Amniotic epithelial cell (primary cell): ENCODE data around the gene FERMT1.
"Not testable (repeated sequence)": the region's sequence is repeated elsewhere in the genome, so short reads cannot be mapped to it uniquely, and the experiment has no call there.

Experiments
- DNase-seq: peaks from one replicate; pipeline ENCODE4 v3.0.0-alpha.2; 2010; ENCODE audit warnings: low read depth

The FERMT1 gene

DNA sequence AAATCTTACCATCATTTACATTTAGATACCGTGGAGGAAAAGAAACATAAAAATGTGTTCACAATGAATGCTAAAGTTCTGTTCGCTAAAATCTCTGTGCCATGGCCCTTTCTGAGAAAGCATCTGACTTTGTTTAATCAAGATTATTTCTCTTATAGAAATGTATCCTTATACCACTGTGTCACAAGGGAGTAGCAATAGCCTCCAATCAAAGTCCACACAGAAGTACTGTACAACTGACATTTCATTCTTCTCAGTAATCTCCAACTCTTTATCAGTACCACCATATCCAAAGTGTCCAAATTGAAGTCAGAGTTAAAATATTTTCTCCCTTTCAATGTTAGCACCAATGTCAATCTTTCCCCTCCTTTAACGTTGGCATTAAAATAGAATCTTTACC lies 6.1 kb downstream of the FERMT1 start:
- DNase-seq = no peak

DNA sequence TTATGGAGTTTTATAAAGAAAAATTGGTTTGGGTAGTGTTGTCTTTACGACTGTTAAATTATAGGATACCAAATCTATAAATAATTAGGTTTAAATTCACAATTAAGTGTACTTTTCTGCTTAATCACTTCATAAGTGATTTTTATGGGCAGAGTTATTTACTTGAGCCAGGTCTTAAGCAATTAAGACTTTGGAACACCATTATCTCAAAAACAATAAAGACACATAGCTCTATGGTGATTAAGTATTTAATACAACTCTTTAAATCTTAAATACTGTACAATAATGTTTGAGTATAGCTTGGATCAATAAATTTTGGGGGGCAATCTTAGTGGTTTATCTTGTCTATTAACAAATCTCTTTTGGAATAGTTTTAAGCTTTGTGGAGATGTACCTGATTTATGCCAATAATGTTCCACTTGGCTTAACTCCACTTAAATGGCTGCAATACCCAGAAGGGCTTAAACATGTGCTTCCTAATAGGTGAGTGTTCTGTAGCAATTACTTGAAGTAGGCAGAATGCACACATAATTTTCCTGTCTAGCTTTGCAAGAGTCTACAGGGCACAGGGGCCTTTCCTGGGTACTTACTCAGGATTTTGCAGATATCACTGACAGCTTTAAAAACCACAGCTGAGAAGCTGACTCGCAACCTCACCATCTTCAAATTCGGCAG lies 7.5 kb downstream of the FERMT1 start:
- DNase-seq = peak; percentile 41

DNA sequence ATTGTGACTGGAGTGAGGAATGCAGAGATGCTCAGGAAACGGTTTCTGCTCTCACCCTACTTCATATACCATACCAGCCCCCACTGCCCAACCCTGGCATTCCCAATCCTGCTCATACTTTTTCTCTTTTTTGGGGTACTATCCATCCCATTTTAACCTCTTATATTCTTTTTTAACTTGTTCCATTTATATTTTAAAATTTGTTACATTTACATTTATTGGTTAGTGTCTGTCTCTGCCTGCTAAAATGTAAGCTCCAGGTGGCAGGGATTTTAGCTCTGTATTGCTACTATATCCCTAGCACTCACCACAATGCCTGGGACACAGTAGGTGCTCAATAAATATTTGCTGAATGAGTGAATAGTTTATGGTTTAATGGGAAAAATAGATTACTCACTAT lies 8.1 kb downstream of the FERMT1 start:
- DNase-seq = no peak

DNA sequence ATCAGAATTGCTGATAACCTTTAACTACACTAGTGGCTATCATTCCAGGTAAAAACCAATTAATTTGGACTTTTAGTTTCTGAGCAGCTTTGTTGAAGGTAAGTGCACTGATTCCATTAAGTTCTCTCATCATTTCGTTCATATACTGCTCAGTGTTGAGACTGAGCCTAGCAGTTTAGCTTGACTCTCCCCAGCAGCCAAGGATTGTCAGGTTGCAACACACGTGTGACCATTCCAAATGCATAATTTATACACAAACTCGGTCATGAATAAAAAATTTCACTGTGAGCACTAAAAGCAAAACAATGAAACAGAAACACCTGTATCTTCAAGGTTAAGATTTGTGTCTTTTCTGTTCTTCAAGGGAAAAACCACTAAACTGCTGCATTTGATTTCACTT lies 8.9 kb downstream of the FERMT1 start:
- DNase-seq = no peak

DNA sequence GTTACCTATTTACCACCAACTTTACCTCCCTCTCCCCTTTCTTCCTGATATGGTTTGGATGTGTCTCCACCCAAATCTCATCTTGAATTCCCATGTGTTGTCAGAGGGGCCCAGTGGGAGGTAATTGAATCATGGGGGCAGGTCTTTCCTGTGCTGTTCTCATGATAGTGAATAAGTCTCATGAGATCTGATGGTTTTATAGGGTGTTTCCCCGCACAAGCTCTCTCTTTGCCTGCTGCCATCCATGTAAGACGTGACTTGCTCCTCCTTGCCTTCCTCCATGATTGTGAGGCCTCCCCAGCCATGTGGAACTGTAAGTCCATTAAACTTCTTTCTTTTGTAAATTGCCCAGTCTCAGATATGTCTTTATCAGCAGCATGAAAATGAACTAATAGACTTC lies 9.9 kb downstream of the FERMT1 start:
- DNase-seq = not testable (repeated sequence)

DNA sequence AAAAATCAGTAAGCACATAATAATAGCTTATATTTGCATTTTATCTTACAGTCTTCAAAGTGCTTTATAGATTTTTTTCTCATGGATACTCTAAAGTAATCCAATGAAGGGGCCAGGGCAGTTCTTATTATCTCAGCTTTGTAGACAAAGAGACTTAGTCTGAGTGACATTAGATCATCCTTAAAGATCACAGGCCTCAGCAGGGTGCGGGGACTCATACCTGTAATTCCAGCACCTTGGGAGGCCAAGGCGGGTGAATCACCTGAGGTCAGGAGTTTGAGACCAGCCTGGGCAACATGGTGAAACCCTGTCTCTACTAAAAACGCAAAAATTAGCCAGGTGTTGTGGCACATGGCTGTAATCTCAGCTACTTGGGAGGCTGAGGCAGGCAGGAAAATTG lies 14.5 kb downstream of the FERMT1 start:
- no peak for DNase-seq

DNA sequence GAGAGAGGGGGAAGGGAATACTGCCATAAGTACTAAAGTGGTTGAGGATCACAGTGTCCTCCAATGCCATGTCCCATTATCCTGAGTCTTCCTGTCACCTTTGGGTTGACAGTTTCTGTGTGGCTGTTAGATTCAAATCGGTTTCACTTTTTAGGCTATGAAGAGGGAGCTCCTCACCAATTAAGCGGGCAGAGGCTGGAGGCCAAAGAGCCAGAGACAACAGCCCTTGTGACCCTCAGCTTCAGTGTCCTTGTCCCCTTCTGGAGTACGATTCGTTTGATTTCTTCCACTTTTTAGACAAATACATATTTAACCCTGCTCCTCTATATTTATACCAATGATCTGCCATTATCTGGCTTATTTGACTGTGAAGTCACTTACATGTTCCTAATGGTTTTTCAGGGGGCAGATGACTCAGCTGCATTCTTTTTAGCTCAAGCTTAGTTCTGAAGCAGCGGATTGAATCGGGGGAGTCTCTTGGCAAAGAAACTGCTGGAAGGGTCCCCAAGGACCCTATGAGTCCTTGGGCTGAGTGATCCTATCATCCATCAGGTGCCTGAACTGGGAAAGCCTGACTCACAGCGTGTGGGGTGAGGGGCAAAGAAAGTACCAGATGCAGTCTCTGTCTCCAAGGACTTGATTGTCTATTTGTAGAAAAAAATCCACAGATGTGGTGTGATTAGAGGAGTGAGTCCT lies 18.2 kb downstream of the FERMT1 start:
- DNase-seq = peak; percentile 39

DNA sequence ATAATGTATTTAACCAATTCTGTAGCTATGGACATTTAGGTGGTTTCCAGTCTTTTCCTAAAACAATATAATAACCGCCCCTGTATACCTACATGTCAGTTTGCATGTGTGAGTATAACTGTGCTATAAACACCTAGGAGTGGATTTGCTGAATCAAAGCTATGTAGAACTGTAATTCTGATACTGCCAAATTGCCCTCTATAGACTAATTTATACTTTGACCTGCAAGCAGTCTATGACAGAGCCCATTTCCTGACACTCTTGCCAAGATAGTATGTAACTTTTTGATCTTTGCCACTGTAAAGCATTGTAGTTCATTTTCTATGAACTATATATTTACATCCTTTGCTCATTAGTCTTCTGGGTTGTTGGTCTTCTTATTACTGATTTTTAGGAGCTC lies 19.5 kb downstream of the FERMT1 start:
- no peak for DNase-seq

DNA sequence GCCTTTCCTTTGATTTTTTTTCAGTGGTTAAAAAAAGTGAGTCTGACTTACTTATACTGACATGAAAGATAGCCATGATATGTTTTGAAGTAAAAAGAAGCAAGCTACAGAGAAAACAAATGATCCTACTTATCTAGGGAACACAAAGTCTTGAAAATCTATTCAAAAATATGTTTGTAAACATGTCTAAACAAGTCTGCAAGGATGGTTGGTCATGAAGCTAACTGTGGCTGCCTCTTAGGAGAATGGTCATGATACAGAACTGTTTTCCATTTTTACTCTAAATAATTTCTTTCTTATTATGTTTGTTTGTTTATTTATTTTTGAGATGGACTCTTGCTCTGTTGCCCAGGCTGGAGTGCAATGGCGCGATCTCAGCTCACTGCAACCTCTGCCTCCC lies 21.5 kb downstream of the FERMT1 start:
- peak; percentile 75 for DNase-seq

DNA sequence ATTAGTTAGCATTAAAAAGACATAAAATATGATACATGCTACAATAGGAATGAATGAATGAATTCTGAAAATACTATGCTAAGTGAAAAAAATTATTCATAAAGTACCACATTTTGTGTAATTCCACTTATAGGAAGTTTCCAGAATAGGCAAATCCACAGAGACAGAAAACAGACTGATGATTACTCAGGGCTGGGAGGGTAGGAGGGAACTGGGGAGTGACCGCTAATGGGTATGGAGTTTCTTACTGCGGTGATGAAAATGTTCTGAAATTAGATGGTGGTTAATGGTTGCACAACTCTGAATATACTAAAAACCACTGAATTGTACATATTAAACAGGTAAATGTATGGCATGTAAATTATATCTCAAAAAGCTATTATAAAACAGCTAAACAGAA lies 22.6 kb downstream of the FERMT1 start:
- peak; percentile 92 for DNase-seq

DNA sequence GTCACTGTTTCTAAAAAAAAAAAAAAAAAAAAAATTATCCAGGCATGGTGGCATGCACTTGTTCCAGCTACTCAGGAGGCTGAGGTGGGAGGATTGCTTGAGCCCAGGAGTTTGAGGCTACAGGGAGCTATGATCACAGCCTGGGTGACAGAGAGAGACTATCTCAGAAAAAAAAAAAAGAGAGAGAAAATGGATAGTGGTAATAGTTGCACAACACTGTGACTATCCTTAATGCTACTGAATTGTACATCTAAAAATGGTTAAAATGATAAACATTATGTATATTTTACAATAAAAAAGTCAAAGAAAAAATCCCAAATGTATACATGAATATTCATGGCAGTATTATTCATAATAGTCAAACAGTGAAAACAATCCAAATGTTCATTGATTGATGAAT lies 23.0 kb downstream of the FERMT1 start:
- DNase-seq = no peak

DNA sequence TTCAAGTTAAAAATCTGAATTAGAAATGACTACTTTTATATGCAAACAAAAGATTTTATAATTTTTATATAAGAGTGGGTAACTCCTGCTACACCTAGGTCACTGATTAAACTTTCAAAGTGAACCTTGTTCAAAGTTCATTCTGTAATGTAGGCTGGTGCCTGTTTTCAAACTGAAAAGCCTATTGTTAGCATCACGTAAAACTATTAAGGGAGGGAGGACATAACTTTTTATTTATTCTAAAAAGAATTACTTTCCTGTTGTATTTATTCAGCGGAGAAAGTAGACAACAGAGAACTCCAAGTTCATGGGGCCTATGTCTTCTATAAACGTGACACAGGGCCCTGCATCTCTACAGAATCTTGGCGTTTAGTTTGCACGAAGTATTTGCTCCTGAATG lies 27.4 kb downstream of the FERMT1 start:
- DNase-seq = no peak

DNA sequence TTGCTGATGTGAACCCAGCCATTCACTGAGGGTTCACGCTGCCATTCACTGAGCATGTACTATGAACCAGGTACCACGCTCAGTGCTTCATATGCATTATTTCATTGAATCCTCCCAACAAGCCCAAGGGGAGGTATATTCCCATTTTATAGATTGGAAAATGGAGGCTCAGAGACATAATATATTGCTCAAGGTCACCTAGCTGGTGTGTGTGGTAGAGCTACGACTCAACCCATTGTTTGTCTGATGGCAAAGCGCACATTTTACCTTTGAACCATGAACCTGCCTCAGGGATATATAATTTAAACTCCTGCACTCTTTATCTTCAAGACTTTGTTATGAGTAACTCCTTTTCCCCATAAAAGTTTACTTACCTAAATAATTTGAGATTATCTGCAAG lies 28.3 kb downstream of the FERMT1 start:
- DNase-seq = no peak

DNA sequence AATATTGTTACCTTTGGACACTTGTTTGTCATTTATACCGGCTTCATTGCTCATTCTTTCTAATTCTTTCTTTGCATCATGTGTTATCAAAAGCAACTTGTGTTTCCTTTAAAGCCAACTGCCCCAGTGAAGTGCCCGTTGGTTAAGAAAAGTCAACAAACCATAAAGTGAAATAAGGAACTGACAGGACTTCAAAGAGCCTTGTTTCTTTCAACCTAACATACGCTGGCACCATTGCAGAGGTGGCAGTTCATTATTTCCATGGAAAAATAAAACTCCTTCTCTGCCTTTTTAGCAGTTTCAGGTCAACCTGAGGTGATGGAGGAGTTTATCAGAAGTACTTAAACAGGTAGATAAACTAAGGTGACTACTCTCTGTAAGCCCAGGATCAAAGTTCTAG lies 28.8 kb downstream of the FERMT1 start:
- DNase-seq = no peak

DNA sequence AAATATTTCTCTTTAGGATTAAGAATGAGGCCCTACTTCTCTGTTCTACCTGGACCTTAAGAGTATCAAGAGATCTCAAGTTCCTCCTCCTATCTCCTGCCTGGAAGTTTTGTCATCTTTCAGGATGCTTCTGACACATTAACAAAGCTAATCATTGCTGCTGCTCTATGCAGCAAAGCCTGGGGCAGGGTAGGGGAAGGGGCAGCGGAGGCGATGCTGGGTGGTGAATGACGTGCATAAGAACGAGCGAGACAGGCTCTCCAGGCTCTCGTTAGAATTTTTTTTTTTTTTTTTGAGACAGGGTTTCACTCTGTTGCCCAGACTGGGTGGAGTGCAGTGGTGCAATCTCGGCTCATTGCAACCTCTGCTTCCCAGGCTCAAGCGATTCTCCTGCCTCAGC lies 31.2 kb downstream of the FERMT1 start:
- no peak for DNase-seq

DNA sequence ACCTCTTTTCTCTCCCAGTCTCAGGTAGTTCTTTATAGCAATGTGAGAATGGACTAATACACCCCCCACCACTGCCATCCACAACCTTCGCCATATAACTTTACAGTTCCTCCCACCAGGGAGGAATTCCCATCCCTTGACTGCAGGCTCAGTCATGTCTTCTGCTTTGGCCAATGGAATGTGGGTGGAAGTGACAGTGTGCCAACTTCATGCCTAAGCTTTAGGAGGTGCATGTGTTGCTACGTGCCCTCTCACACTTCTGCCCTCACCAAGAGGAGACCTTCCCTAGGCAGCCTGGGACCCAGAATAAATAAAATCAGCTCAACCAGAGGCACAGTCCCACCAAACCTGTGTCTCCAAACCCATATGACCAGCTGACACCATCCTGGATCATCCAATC lies 36.0 kb downstream of the FERMT1 start:
- no peak for DNase-seq

DNA sequence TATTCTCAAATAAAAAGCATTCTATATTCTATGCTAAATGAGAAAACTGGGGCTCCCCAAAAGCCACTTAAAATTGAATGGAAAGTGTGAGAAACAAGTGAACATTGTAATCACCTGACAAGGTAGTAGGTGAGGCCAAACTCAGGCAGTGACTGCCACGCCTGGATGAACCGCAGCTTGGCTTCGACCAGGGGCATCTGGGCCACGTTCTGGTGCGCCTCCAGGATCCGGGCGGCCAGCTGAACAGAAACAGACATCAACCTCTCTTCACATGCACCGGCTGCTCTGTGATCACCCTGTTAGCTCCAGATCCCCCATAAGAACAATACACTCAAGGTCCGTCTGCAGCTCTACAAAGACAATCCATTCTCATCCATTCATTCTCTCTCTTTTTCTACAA lies 38.9 kb downstream of the FERMT1 start:
- no peak for DNase-seq

DNA sequence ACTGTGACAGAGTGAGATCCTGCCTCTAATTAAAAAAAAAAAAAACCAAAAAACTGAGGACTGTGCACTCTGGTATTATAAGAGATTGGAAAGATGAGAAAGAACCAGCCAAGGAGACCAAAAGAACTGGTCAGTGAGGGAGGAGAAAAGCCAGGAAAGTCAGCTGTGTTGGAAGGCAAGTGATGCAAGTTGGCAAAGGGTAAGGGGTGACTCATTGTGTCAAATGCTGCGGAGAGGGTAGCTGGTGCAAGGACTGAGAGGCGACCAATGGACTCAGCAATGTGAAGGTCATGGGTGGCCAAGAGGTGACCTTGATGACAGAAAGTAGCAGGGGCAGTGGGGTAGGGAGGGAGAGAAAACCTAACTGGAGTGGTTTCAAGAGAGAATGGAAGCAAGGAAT lies 41.6 kb downstream of the FERMT1 start:
- peak; percentile 76 for DNase-seq

DNA sequence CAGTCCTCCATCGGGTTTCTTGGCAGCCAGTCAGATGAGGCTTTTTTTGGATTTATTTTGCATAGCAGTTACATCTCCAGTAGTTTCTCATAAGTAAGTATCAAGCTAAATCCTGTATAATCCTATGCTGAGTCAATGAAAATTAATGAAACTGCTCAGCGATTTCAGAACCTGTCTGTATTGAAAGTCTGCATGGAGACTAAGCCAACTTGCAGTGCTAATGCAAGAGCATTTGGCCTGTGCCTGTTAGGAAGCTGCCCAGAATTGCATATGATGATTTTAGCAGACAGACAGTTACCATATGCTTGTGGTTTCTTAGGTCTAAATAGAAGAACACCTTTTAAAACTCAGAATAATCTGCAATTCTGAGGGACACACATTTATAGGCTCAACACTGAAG lies 43.8 kb downstream of the FERMT1 start:
- peak; percentile 20 for DNase-seq

DNA sequence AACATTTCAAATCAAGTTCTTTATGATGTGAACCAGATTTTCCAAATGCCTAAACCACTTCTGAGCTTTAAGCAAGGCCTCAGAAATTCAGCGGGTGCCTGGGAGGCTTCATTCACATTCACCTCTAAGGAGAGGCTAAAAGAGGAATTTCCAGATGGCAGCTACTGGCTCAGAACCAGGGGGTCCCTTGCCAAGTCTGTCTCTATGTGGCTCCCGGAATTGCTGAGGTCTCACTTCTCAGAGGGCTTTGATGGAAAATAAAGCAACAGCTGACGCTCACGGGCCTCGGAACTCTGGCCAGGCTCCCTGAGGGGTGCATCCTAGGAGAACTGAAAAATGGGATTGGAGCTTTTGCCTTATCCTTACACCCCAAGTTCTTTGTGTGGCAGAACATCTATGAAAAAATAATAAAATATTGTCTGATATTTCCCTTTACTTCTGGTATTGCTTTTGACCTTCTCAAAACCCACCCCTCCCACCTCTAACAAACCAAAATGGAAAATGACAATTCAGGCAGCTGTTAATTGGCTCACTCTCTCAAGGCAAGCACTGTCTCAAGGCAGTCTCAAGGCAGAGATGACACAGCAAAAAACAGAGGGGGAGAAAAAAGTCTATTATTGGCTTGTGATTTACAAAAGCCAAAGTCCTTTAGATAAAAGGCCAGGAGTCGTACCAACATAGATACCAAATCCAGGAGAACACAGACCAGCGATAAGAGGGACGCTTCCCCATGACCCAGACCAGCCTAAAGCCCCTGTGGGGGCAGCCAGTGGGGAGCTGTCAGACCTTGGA lies 47.2 kb downstream of the FERMT1 start:
- DNase-seq = peak; percentile 66

DNA sequence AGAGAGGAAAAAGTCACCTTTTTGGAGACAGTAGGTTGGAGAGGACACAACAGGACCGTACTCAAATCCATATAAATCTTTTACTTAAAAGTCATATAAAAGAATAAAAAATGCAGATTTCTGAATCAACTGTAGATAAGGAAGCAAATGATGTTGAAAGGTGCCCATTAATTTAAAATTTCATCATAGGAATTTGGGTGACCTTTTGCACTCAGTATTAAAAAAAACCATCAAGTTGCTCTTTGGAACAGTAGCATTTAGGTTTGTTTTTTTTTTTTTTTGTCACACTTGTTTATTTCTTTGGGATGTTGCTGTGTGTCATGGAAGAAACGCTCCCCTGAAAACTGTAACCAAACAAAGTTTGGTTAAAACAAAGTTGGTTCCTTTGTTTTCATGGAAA lies 48.0 kb downstream of the FERMT1 start:
- DNase-seq = peak; percentile 53

DNA sequence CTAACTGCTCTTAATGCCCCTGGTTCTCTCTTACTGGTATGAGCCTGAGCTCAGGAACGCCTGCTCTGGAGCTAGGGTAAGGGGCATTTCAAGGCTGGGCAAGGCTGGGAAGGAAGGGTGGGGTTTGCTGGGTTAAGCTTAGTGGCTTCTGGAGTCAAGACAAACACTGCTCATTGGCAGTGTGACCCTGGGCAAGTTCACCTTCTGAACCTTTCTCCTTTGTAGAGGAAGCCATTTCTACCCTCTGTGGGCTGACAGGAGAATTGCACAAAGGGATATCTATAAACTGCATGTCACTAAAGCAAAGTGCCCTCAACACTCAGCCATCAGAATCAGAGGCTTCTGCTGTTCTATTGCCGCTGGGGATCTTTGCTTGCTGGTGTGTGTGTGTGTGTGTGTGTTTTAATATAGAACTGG lies 48.7 kb downstream of the FERMT1 start:
- peak; percentile 61 for DNase-seq
